ENCODE measurements around the gene CDKN1C.

Gene CDKN1C

GRCh38 chr11:2838676-2839294 is 46.8 kb downstream of the CDKN1C start:
- CTCF ChIA-PET = no interaction called here
- POLR2A ChIA-PET = no interaction called here
- TF ChIP-seq TARDBP (IDR thresholded peaks at IDR 0.05) (no peak), CTBP1 (IDR thresholded peaks at IDR 0.05; ENCODE audit: borderline replicate concordance) (no peak), FOXM1 (IDR thresholded peaks at IDR 0.05; ENCODE audit: borderline replicate concordance) (no peak), ELF4 (IDR thresholded peaks at IDR 0.05) (no peak), LEF1 (IDR thresholded peaks at IDR 0.05; ENCODE audit: borderline replicate concordance) (no peak), ZNF384 (IDR thresholded peaks at IDR 0.05) (no peak), FOXA1 (IDR thresholded peaks at IDR 0.05) (no peak), BHLHE40 (IDR thresholded peaks at IDR 0.05; ENCODE audit: borderline replicate concordance) (no peak), SP1 (IDR thresholded peaks at IDR 0.05) (no peak)
- DNase-seq (ENCODE audit: extremely low spot score) = no peak

- POLR2A ChIA-PET = no interaction called here
- CTCF ChIA-PET = no interaction called here
- DNase-seq (ENCODE audit: extremely low spot score) = no peak
- TF ChIP-seq CTBP1 (IDR thresholded peaks at IDR 0.05; ENCODE audit: borderline replicate concordance) (no peak), SP1 (IDR thresholded peaks at IDR 0.05) (no peak), HDGF (IDR thresholded peaks at IDR 0.05; ENCODE audit: borderline replicate concordance) (no peak), L3MBTL2 (conservative IDR thresholded peaks at IDR 0.05) (no peak), SUZ12 (IDR thresholded peaks at IDR 0.05) (no peak), FOXA1 (IDR thresholded peaks at IDR 0.05) (no peak), ZNF384 (IDR thresholded peaks at IDR 0.05) (no peak), ELF4 (IDR thresholded peaks at IDR 0.05) (no peak), LEF1 (IDR thresholded peaks at IDR 0.05; ENCODE audit: borderline replicate concordance) (no peak), FOXM1 (IDR thresholded peaks at IDR 0.05; ENCODE audit: borderline replicate concordance) (no peak), FOXK2 (IDR thresholded peaks at IDR 0.05) (no peak), NFRKB (IDR thresholded peaks at IDR 0.05) (no peak), TARDBP (IDR thresholded peaks at IDR 0.05) (no peak), BHLHE40 (IDR thresholded peaks at IDR 0.05; ENCODE audit: borderline replicate concordance) (no peak), ARNT (IDR thresholded peaks at IDR 0.05) (no peak), PKNOX1 (IDR thresholded peaks at IDR 0.05) (no peak)
Observed at GRCh38 chr11:2838091-2838490, 47.5 kb downstream of the CDKN1C start.

- TF ChIP-seq SP1 (IDR thresholded peaks at IDR 0.05) = no peak
- DNase-seq (ENCODE audit: extremely low spot score) = no peak
- POLR2A ChIA-PET = no interaction called here
- CTCF ChIA-PET = no interaction called here
Observed at GRCh38 chr11:2837651-2838050, 47.9 kb downstream of the CDKN1C start.

GRCh38 chr11:2837096-2837601 is 48.4 kb downstream of the CDKN1C start:
- peak; percentile 49 for DNase-seq (ENCODE audit: extremely low spot score)
- ChIA-PET CTCF (interaction anchor here (0.6 kb wide), 1 partner anchor 28 kb away, joined by 3 read pairs; no protein-coding TSS in a partner anchor), POLR2A (no interaction called here)
- TF ChIP-seq FOXK2 (IDR thresholded peaks at IDR 0.05) (no peak), TARDBP (IDR thresholded peaks at IDR 0.05) (no peak), SP1 (IDR thresholded peaks at IDR 0.05) (no peak)

GRCh38 chr11:2836315-2837095 is 49.1 kb downstream of the CDKN1C start:
- TF ChIP-seq FOXA1 (IDR thresholded peaks at IDR 0.05) = no peak
- TF ChIP-seq SP1 (IDR thresholded peaks at IDR 0.05) = no peak
- TF ChIP-seq ARNT (IDR thresholded peaks at IDR 0.05) = no peak
- TF ChIP-seq BHLHE40 (IDR thresholded peaks at IDR 0.05; ENCODE audit: borderline replicate concordance) = no peak
- TF ChIP-seq ZNF384 (IDR thresholded peaks at IDR 0.05) = no peak
- TF ChIP-seq PKNOX1 (IDR thresholded peaks at IDR 0.05) = no peak
- TF ChIP-seq L3MBTL2 (conservative IDR thresholded peaks at IDR 0.05) = no peak; the same call in 1 of the 2 replicates
- no peak for TF ChIP-seq LEF1 (IDR thresholded peaks at IDR 0.05; ENCODE audit: borderline replicate concordance)
- TF ChIP-seq HDGF (IDR thresholded peaks at IDR 0.05; ENCODE audit: borderline replicate concordance) = no peak
- TF ChIP-seq TARDBP (IDR thresholded peaks at IDR 0.05) = no peak
- TF ChIP-seq CTBP1 (IDR thresholded peaks at IDR 0.05; ENCODE audit: borderline replicate concordance) = no peak
- no peak for TF ChIP-seq NFRKB (IDR thresholded peaks at IDR 0.05)
- no peak for TF ChIP-seq ELF4 (IDR thresholded peaks at IDR 0.05)
- CTCF ChIA-PET = interaction anchor here (0.6 kb wide), 1 partner anchor 29 kb away, joined by 3 read pairs; no protein-coding TSS in a partner anchor
- no peak for DNase-seq (ENCODE audit: extremely low spot score)
- POLR2A ChIA-PET = no interaction called here

GRCh38 chr11:2835751-2836150 is 49.8 kb downstream of the CDKN1C start:
- DNase-seq (ENCODE audit: extremely low spot score) = no peak
- CTCF ChIA-PET = no interaction called here
- TF ChIP-seq CTBP1 (IDR thresholded peaks at IDR 0.05; ENCODE audit: borderline replicate concordance) (no peak), FOXM1 (IDR thresholded peaks at IDR 0.05; ENCODE audit: borderline replicate concordance) (no peak), HDGF (IDR thresholded peaks at IDR 0.05; ENCODE audit: borderline replicate concordance) (no peak), BHLHE40 (IDR thresholded peaks at IDR 0.05; ENCODE audit: borderline replicate concordance) (no peak), NFRKB (IDR thresholded peaks at IDR 0.05) (no peak), LEF1 (IDR thresholded peaks at IDR 0.05; ENCODE audit: borderline replicate concordance) (no peak)
- POLR2A ChIA-PET = no interaction called here

- POLR2A ChIA-PET = no interaction called here
- no peak for DNase-seq (ENCODE audit: extremely low spot score)
- CTCF ChIA-PET = no interaction called here
- TF ChIP-seq FOXA1 (IDR thresholded peaks at IDR 0.05) (no peak), FOXK2 (IDR thresholded peaks at IDR 0.05) (no peak), PKNOX1 (IDR thresholded peaks at IDR 0.05) (no peak), ZNF384 (IDR thresholded peaks at IDR 0.05) (no peak), HDGF (IDR thresholded peaks at IDR 0.05; ENCODE audit: borderline replicate concordance) (no peak), L3MBTL2 (conservative IDR thresholded peaks at IDR 0.05) (no peak)
Observed at GRCh38 chr11:2835296-2835695, 50.3 kb downstream of the CDKN1C start.

Data from HEK293T (cell line).